Left forelimb (tissue), 1 donor: ENCODE measurements around the gene S100B.

Experiments
- DNase-seq: peaks from one replicate; pipeline ENCODE4 v3.0.0-alpha.2; 2018; ENCODE audit warnings: low spot score

The S100B gene

GRCh38 chr21:46627726-46628125 is 22.8 kb upstream of the S100B start:
- DNase-seq: no peak

- DNase-seq: no peak
These were observed 22.2 kb upstream of the S100B start for GRCh38 chr21:46626975-46627501.

GRCh38 chr21:46626536-46626935 is 21.7 kb upstream of the S100B start:
- DNase-seq: no peak

DNA sequence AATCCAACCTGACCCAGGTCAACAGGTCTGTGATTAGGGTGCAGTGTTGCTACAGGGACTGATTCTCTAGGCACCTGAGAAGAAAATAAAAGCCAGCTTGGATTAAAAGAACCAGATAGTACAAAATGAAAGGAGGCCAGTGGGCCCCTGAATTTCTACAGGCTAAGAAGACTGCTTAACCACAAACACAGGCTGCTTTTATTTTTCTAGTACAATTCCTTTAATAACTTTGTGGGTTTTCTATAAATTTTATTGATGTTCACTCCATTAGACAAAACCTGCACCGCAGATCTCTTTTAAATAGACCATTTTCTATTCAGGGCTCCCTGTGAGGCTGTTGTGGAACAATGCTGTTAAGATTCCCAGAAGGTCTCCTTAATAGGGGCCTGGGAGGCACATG is 20.9 kb upstream of the S100B start:
- DNase-seq: no peak

DNA sequence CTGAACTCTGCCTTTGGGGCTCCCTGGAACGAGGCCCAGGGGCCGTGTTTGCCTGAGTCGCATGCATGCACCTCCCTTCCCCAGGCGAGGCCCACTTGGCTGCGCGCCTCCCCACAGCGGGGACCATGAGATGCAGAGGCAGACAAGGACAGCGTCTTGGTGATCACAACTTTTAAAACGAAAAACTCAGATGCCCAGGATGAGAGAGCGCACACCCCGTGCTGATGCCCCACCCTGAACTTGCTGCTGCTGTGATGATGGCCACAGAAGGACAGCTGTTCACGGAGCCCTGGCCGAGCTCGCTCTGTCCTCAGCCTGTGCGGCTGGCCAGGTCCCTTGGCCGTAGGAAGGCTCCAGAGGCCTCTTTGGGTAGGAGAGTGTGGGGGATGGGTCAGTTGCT is 19.2 kb upstream of the S100B start:
- no peak for DNase-seq

DNA sequence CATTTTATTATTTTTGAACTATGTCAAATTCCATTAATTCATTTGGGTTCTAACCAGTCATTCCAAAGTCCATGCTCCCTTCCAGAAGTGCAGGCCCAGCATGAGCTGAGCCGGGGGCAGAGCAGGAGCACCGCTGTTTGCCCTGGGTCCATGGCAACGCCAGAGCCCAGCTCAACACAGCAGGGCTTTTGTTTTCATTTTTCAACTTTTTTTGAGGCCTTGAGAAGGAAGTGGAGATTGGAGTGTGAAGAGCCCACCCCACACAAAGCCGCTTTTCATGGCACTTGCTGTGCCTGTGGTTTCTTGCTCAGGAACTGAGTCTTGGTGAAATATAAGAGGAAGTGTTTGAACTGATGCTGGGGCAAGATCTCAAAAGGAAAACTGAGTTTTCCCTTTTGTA is 17.3 kb upstream of the S100B start:
- DNase-seq: no peak

DNA sequence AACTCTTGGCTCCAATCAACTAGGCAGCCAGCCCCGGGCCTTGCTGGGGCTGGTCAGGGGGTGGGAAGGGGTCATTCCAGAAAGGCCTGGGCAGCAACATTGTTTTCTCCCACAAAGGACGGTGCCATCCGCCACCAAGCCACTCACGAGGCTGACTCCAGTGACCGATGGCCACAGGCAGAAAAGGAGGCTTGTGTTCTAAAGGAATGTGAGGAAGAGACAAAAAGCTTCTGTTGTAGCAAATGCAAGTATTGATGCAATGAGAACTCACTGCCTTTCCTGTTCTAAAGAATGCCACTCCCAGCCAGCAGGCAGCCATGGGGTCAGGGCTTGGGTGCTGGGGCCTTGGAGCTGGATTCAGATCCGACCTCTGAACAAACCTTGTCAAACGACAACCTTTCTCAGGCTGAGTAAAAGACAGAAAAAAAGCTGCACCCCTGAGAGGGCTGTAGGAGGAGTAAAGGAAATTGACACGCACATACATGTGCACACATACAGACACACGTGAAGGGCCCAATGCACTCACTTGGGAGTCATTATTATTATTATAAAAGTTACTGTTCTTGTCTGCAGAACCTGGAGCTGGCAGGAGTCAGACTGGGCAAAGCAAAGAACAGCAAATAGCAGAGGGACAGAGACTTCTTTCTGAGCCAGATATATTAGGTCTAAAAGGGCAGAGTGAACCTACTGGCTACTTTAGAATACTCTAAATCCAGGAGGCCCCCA is 16.7 kb upstream of the S100B start:
- DNase-seq: no peak

- no peak for DNase-seq
These were observed 16.0 kb upstream of the S100B start for GRCh38 chr21:46620846-46621245.

DNA sequence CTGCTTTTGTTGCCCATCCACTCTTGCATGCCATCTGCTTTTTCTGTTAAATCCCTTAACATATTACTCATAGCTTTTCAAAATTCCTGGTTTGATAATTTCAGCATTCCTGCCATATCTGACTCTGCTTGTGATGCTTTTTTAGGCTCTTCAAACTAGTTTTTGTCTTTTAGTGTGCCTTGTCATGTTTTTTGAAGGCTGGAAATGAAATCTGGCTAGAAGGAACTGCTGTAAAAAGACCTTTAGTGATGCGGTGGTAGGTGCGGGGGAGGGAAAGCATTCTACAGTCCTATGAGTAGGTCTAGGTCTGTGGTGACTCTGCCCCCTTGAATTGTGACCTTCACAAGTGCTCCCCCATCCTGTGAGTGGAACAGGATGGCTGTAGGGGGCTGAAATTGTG is 15.0 kb upstream of the S100B start:
- no peak for DNase-seq

DNA sequence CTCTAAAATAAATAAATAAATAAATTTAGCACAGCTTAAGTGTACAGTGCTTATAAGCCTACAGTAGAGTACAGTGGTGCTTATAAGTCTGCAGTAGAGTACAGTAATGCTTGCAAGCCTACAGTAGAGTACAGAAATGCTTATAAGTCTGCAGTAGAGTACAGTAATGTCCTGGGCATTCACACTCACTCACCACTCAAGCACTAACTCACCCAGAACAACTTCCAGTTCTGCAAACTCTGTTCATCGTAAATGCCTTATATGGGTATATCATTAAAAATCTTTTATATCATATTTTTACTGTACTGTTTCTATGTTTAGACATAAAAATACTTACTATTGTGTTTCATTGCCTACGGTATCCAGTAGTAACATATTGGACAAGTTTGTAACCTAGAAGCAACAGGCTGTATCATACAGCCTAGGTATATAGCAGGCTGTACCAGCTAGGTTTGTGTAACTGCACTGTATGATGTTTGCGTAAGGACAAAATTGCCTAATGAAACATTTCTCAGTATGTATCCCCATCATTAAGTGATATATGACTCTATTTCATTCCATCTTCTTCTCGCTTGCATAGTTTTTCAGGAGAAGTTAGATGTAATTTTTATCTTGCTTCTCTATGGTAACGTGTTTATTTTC is 14.0 kb upstream of the S100B start:
- DNase-seq: no peak

GRCh38 chr21:46617267-46618051 is 12.6 kb upstream of the S100B start:
- DNase-seq: no peak

GRCh38 chr21:46616656-46617055 is 11.8 kb upstream of the S100B start:
- DNase-seq: no peak

DNA sequence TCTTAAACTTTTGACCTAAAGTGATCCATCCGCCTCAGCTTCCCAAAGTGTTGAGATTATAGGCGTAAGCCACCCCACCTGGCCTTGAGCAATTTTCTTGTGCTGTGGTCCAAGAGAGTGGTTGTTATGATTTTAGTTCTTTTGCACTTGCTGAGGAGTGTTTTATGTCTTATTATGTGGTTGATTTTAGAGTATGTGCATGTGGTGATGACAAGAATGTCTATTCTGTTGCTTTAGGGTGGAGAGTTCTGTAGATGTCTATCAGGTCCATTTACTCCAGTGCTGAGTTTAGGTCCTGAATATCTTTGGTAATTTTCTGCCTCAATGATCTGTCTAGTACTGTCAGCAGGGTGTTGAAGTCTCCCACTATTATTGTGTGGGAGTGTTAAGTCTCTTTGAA is 11.2 kb upstream of the S100B start:
- no peak for DNase-seq

DNA sequence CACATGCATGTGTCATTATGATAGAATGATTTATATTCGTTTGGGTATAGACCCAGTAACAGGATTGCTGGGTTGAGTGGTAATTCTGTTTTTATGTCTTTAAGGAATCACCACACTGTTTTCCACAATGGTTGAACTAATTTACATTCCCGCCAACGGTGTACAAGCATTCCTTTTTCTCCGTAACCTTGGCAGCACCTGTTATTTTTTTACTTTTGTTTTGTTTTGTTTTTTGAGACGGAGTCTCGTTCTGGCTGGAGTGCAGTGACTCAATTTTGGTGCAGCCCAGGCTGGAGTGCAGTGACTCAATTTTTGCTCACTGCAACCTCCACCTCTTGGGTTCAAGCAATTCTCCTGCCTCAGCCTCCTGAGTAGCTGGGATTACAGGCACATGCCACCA is 8.5 kb upstream of the S100B start:
- no peak for DNase-seq

GRCh38 chr21:46610018-46610701 is 5.3 kb upstream of the S100B start:
- no peak for DNase-seq

DNA sequence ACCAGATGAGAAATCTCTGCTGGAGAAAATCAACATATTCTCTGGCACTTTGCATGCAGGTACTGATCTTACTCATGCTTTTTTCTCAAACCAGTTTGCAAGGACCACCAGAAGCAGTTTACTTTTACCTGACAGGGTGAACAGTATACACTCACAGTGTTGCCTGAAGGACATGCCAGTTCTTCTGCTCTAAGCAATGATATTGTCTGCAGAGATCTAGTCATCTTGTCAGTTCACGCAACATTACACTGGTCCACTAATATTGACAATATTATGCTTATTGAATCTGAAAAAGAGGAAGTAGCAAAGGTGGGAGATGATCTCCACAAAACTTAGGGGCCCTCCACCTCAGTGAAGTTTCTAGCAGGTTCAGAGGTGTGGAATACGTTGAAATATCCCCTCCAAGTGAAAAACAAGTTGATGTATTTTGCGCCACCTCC is 3.8 kb upstream of the S100B start:
- no peak for DNase-seq

DNA sequence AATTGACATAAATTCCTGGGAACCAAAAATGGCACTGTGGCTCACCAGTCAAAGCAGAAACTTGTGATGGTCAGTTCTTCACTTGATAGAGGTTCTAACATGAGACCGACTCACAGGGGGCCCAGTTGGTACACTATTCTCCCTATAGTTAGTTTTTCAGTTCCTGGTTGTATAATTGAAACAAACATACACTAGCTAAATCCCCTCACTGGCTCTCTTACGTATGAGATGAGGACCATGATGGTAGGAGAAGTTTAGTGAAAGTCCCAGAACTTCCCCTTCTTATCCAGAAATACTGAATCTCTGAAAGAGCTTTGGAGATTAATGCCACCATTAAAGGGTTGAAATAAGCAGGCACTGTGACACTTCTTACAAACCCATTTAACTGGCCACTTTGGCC is 2.8 kb upstream of the S100B start:
- no peak for DNase-seq

DNA sequence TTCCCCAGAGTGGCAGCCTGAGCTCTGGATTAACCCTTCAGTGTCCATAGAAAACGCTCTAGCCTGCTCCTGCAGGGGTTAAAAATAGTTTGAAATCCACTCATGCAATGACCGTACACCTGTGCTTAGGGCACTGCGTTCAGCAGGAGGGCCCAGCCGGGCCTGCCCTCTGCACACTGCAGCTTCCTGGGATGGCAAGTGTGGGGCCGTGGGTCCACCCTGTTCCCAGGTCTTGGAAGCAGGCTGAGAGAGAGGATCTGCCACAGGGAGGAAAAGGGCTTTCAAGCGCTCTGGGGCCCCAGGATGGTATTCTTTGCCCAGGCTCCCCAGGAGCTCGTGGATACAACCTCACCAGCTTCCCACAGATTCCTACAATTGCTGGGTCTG is 1.5 kb upstream of the S100B start:
- DNase-seq: no peak

DNA sequence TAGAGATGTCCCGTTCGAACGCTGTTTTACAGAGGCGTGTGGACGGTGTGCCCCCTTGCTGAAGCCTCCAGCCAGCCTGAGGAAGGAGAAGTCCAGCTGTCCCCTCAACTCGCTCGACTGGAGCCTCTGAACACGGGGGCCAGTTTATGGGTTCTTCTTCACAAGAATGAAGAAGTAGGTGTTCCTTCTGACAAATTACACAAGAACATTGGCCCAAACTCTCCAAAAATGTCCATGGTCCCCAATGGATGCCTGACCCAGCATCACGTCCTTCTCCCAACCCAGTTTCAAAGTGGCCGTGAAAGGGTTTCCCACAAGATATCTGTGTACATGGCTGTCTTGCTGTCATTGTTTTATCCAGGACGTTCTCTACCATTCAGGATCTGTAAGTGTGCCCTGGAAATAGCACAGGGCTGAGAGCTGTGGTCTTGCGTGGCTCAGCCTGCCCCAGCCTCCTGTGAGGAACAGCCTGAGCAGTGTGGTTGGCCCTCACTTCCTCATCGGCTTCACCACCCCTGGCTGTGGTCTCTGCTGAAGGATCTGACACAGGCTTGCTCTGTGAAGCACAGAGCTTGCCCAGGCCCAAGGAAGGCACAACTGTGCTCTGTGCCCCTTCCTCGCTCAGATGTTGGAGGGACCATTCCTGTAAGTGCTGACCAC is 1.0 kb upstream of the S100B start:
- no peak for DNase-seq

DNA sequence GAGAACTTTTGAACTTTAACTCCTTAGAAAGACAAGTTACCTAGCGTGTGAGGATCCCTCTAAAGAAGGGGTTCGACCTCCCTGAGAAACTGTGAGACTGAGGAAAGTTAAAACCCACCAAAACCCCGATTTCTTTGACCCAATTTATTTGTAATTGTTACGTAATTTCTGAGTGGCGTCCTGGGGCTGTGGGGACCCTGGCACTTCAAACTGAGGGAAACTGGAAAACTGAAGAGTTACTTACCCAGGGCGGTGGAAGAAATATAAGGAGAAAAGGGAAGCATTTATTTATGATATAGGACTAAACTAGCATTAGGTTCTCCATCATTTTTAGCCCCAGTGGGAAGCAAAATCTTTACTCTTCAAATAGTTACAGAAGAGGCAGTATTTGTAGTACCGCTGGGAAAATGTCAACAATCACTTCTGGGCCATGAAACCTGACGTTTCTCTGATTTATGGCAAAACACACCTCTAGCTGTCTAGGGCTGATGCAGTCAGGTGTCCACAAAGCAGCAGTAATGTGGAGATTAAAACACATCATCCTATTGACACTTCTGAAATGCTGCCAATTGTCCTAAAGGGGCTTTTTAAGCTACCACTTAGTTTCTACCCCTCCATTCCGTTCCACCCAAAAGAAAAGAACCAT is 430 bp downstream of the S100B start:
- no peak for DNase-seq

GRCh38 chr21:46603228-46603627 is 1.7 kb downstream of the S100B start:
- no peak for DNase-seq
